Left forelimb (tissue), 1 donor: Measurements from ENCODE around the gene CEP19.
"Not testable (repeated sequence)": the region's sequence is repeated elsewhere in the genome, so short reads cannot be mapped to it uniquely, and the experiment has no call there.

ENCODE experiments used
- DNase-seq: peaks from one replicate; pipeline ENCODE4 v3.0.0-alpha.2; 2018; ENCODE audit warnings: low spot score

CEP19 gene

GRCh38 chr3:196711838-196712513, at the start of gene CEP19, which contains the start of gene PIGX:
TSS of gene CEP19 (minus strand) at chr3:196712250. CDS start at chr3:196708657, 3,593 bp downstream.
TSS of gene PIGX (plus strand) at chr3:196712377.
- peak; percentile 93 for DNase-seq

- DNase-seq: no peak
These were observed 46.1 kb upstream of the CEP19 start for GRCh38 chr3:196757876-196758739.

GRCh38 chr3:196756732-196757131, 44.7 kb upstream of the CEP19 start:
- no peak for DNase-seq

- DNase-seq: no peak
These were observed 42.3 kb upstream of the CEP19 start for GRCh38 chr3:196754091-196754981.

- no peak for DNase-seq
These were observed 41.2 kb upstream of the CEP19 start for GRCh38 chr3:196753201-196753600.

GRCh38 chr3:196749125-196749524, 37.1 kb upstream of the CEP19 start:
- no peak for DNase-seq

GRCh38 chr3:196743569-196743968, 31.5 kb upstream of the CEP19 start:
- not testable (repeated sequence) for DNase-seq

- no peak for DNase-seq
These were observed 29.3 kb upstream of the CEP19 start for GRCh38 chr3:196741249-196741889.

- DNase-seq: no peak
These were observed 28.6 kb upstream of the CEP19 start for GRCh38 chr3:196740481-196741248.

GRCh38 chr3:196739671-196740480, 27.8 kb upstream of the CEP19 start, which contains the start of gene PAK2:
TSS of gene PAK2 (plus strand) at chr3:196739857. CDS start at chr3:196782647, 42,790 bp downstream.
- peak; percentile 93 for DNase-seq

GRCh38 chr3:196737655-196738054, 25.6 kb upstream of the CEP19 start:
- DNase-seq: no peak

- no peak for DNase-seq
These were observed 24.8 kb upstream of the CEP19 start for GRCh38 chr3:196736670-196737374.

- no peak for DNase-seq
These were observed 23.7 kb upstream of the CEP19 start for GRCh38 chr3:196735751-196736150.

- DNase-seq: no peak
These were observed 15.0 kb upstream of the CEP19 start for GRCh38 chr3:196726788-196727675.

- DNase-seq: no peak
These were observed 9.0 kb upstream of the CEP19 start for GRCh38 chr3:196721097-196721496.

GRCh38 chr3:196717162-196717561, 5.1 kb upstream of the CEP19 start:
- not testable (repeated sequence) for DNase-seq

- DNase-seq: peak; percentile 87
These were observed 714 bp upstream of the CEP19 start for GRCh38 chr3:196712514-196713413.
